IPS-18c (cell line): ENCODE results near the gene COPS9.

Source experiments
- H3K4me3 ChIP-seq: 2 replicates; pipeline ENCODE4 v1.7.0; 2013; ENCODE audit warnings: low read depth, mild to moderate bottlenecking, low read length, moderate library complexity; ENCODE audit not compliant: insufficient read depth
- H3K9me3 ChIP-seq: one replicate; pipeline ENCODE4 v1.6.1; 2013; ENCODE audit warnings: mild to moderate bottlenecking, low read length, moderate library complexity; ENCODE audit not compliant: control insufficient read depth, insufficient read depth

COPS9 gene

GRCh38 chr2:240142256-240142775 lies 6.2 kb upstream of the COPS9 start:
- H3K9me3 ChIP-seq: peaks cover 2% of the 10 kb centered on the region
- H3K4me3 ChIP-seq: no peak overlapping the region

GRCh38 chr2:240141736-240142135 lies 5.6 kb upstream of the COPS9 start:
- no peak overlapping the region for H3K4me3 ChIP-seq
- peaks cover 2% of the 10 kb centered on the region for H3K9me3 ChIP-seq

- Histone ChIP-seq H3K4me3 (no peak overlapping the region), H3K9me3 (peaks cover 2% of the 10 kb centered on the region)
Observed at GRCh38 chr2:240140920-240141319, 4.8 kb upstream of the COPS9 start.

GRCh38 chr2:240140511-240140910 lies 4.4 kb upstream of the COPS9 start, which contains the start of gene OTOS:
OTOS (minus strand) TSS chr2:240140658; CDS start chr2:240140326, 332 bp downstream.
- Histone ChIP-seq H3K4me3 (no peak within 1 kb of the TSS), H3K9me3 (peaks cover 2% of the 10 kb centered on the region)

GRCh38 chr2:240139666-240140393 lies 3.7 kb upstream of the COPS9 start:
- Histone ChIP-seq H3K9me3 (peaks cover 2% of the 10 kb centered on the region), H3K4me3 (no peak overlapping the region)

- H3K4me3 ChIP-seq: no peak overlapping the region
- peaks cover 2% of the 10 kb centered on the region for H3K9me3 ChIP-seq
Observed at GRCh38 chr2:240139011-240139441, 2.9 kb upstream of the COPS9 start.

GRCh38 chr2:240138254-240138984 lies 2.3 kb upstream of the COPS9 start:
- Histone ChIP-seq H3K4me3 (no peak overlapping the region), H3K9me3 (peaks cover 2% of the 10 kb centered on the region)

GRCh38 chr2:240137596-240138253 lies 1.6 kb upstream of the COPS9 start:
- Histone ChIP-seq H3K4me3 (no peak overlapping the region), H3K9me3 (peaks cover 2% of the 10 kb centered on the region)

GRCh38 chr2:240136671-240137292 lies 677 bp upstream of the COPS9 start:
- peaks cover 2% of the 10 kb centered on the region for H3K9me3 ChIP-seq
- peak overlapping the region; percentile 91 for H3K4me3 ChIP-seq

GRCh38 chr2:240135706-240136012 lies 446 bp downstream of the COPS9 start:
- Histone ChIP-seq H3K4me3 (peak overlapping the region; percentile 91), H3K9me3 (peaks cover 2% of the 10 kb centered on the region)

- Histone ChIP-seq H3K4me3 (peak overlapping the region; percentile 91), H3K9me3 (no peaks in the 10 kb centered on the region)
Observed at GRCh38 chr2:240134956-240135520, 1.1 kb downstream of the COPS9 start.

- Histone ChIP-seq H3K4me3 (peak overlapping the region; percentile 15; the same call in 1 of the 2 replicates), H3K9me3 (no peaks in the 10 kb centered on the region)
Observed at GRCh38 chr2:240134466-240134865, 1.6 kb downstream of the COPS9 start.

- Histone ChIP-seq H3K4me3 (no peak overlapping the region), H3K9me3 (no peaks in the 10 kb centered on the region)
Observed at GRCh38 chr2:240133401-240133800, 2.7 kb downstream of the COPS9 start.

- Histone ChIP-seq H3K4me3 (no peak overlapping the region), H3K9me3 (no peaks in the 10 kb centered on the region)
Observed at GRCh38 chr2:240132651-240132980, 3.5 kb downstream of the COPS9 start.

- Histone ChIP-seq H3K9me3 (no peaks in the 10 kb centered on the region), H3K4me3 (no peak overlapping the region)
Observed at GRCh38 chr2:240131941-240132650, 4.0 kb downstream of the COPS9 start.

- Histone ChIP-seq H3K4me3 (no peak overlapping the region), H3K9me3 (no peaks in the 10 kb centered on the region)
Observed at GRCh38 chr2:240131296-240131695, 4.8 kb downstream of the COPS9 start.
